CD1c-positive myeloid dendritic cell (primary cell): ENCODE results near the gene CCDC186.

Experiments used
- DNase-seq: peaks from one replicate; pipeline ENCODE4 v3.0.0-alpha.2; 2016; ENCODE audit errors: extremely low spot score

The CCDC186 gene

DNA sequence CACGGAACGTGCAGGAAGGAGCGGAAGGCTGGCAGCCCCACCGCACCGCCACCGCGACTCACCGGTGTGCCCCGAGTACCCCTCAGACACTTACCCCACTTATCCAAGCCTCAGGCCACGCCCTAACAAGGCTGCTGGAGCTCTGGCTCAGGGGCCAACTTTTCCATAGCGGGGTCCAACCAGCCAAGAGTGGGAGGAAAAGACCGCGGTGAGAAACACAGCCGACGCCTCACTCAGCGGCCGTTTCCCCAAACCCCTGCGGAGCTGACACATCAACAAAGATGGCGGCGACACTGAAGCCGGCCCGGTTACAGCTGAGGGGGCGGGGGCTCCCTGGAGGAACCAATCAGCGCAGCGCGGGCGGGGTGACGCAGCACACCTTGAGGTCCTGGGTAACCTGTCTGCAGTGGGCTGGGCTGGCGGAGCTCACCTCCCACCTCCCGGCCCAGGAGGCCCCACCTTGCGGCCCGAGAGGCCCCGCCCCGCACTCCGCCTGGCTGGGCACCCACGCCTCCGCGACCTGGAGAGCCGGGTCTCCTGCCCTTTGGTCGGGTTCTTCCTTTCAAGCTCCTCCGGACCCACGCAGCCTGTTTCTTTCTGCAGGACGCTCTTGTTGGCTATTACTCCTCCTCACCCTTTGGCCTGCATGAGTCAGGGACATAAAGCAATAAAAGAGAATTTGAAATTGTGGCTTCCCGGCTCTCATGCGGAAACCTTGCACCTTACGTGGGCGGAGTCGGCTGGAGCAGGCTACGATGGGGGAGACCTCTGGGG, at the start of gene CCDC186:
Gene CCDC186, minus strand, starts transcription at position 283 of the 774 bp plus-strand sequence. CDS start 10,935 bp downstream, outside the sequence.
- peak; percentile 97 for DNase-seq

- no peak for DNase-seq
Measured at GRCh38 chr10:114223066-114223465, 49.1 kb upstream of the CCDC186 start.

DNA sequence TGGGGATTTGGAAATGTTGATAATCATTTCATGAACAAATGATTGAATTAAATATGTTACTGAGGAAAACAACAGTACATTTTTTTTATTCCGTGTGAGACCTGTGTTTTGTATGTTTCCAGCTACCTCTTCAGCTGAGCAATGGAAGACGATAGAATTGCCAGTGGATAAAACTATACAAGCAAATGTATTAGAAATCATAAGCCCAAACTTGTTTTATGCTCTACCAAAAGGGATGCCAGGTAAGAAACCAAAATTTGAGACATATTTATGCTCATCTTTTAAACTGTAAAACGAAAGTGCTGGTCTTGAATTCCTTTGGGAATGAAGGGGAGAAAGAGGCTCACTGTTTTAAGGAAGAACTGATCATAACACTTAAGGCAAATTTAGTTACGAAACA, 47.2 kb upstream of the CCDC186 start:
- DNase-seq = no peak

DNA sequence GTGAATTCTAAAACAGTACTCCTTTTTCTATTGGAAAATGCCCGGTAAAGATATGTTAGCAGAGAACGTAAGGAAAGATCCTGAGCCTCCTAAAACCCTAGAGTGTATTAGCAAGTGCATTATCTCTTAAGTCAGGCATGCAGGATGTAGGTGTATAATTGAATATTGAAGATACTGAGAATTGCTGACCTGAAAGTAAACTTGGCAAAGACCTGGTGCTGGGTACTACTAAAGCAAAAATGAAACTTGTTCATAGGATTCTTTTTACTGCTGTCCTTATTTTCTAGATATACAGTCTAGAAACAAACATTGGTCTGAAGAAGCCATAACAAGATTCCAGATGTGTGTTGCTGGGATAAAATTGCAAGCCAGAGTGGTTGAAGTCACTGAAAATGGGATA, 46.3 kb upstream of the CCDC186 start:
- DNase-seq = no peak

DNA sequence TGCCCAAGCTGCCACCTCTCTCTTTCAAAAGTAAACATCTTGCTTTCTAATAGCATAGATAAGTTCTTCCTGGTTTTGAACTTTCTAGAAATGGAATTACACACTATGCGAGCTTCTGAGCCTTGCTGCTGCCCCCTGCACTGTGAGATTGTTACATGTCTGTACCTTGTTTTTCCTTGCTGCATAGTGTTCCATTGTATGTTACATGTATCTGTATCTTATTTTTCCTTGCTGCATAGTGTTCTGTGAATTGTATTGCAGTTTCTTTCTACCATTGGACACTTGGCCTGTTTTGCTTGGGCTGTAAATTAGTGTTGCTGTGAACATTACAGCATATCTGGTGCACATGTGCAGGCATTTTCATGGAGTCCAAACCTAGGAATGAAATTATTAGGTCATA, 41.0 kb upstream of the CCDC186 start:
- DNase-seq = no peak

DNA sequence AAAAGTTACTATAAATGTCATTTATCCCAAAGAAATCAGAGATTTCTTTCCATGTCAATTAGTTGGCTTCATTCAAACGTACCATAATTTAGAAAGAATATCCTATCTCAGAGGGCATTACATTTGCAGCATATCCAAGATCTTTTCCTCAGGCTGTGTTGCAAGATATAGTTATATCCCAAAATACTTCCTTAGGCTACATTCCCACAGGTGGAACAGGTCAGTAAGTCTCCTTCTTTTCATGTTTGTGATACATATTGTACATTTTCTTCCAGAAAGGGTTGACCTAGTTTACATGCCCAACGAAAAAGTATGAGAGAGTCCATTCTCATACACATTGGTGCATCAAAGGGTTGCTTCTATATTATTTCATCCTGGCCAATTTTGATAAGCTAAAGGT, 38.1 kb upstream of the CCDC186 start:
- no peak for DNase-seq

DNA sequence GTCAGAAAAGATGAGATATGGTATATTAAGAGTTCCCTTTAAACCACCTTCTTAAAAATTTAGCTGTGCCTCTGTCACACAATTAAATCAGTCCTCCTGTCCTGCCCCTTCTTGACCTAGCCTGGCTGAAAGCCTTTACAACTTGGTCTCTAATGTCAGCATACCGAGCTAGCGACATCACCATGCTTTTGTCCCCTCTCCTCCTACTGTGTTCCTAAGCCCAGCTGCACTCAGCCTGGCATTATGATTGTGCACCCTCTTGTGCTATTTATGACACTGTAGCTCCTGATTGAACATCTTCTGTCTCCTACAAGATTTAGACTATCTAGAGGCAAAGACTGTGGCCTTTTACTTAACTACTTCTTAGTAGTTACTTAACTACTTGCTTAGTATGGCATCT, 34.3 kb upstream of the CCDC186 start:
- no peak for DNase-seq

GRCh38 chr10:114207349-114207748, 33.3 kb upstream of the CCDC186 start:
- no peak for DNase-seq

DNA sequence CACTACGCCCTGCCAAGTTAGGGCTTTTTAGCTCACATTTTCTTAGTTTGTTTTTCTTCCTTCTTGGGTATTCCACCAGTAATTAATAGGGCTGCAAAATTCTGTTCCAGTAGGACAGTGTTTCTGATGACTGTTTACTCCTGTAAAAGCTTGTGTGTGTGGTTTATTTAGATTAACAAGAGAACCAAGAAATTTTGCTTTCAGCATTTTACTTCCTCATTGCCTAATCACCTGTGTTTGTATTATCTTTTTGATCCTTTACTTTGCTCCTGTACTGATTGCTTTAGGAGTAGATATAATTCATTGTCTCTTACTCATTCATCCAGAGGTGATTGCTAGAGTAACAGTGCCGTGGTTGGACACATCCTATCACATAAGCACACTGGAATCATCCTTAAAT, 32.9 kb upstream of the CCDC186 start:
- no peak for DNase-seq

DNA sequence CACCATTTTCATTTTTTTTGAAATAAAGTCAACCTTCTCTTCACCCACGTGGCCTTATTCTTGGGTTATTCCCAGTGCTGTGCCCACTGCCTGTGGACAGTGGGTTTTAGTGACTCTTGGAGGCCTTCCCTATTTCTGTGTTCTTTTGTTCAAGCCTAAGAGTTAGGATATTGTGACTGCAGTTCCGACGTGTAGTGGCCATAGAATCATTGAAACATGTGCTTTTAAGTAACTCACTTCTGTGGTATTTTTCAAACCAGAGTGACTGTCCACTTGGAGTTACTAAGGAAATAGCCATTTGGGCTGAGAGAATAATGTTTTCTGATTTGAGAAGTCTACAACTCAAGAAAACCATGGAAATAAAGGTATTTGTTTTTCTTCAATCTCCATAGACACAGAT, 28.8 kb upstream of the CCDC186 start:
- no peak for DNase-seq

- DNase-seq = no peak
Measured at GRCh38 chr10:114199239-114199638, 25.2 kb upstream of the CCDC186 start.

DNA sequence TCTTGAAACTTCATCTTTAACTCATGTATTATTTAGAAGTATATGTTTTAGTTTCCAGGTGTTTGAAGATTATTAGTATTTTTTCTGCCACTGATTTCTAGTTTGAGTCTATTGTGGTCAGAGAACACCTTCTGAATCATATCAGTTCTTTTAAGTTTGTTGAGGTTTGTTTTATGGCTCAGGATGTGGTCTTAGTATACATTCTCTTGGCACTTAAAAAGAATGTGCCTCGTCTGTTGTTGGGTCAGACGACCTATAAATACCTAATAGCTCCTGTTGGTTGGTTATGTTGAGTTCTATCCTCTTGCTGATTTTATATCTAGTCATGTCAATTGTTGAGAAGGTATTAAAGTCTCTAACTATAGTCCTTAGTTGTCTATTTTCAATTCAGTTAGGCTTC, 21.1 kb upstream of the CCDC186 start:
- DNase-seq = no peak

DNA sequence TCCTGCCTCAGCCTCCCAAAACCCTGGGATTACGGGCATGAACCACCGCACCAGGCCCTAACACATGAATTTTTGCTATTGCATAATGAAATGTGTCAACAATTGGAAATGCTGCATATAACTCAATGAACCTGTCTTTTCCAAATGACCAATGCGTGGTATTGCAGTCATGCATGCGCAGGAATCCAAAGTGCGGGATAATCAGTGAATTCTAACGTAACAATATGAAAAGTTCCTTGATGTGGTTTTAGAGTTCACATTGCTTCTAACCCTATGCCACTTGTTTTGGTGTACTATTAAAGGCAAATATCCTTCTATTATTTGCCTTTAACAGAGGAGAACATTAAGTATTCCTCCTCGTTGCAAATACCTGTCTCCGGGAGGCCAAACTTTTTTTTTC, 15.7 kb upstream of the CCDC186 start:
- no peak for DNase-seq

DNA sequence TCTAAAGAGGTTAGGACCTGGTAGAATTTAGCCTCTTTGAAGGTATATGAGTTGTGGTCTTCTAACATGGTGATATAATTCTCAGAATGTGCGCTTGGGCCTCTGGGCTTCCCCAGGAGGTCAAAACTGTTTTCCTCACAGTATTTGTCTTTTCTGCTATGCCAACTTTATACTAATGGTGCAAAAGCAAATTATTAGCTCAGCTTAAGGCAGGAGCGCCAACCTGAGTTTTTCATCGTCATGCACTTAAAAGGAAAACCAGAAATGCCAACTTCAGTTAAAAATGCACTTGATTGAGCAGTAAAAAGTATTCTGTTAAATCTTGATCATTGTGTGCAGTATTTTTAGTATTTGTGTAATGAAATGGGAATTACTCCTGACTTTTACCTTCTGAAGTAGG, 14.9 kb upstream of the CCDC186 start:
- no peak for DNase-seq

- DNase-seq = no peak
Measured at GRCh38 chr10:114188001-114188400, 14.0 kb upstream of the CCDC186 start.

GRCh38 chr10:114184276-114184675, 10.3 kb upstream of the CCDC186 start:
- no peak for DNase-seq

DNA sequence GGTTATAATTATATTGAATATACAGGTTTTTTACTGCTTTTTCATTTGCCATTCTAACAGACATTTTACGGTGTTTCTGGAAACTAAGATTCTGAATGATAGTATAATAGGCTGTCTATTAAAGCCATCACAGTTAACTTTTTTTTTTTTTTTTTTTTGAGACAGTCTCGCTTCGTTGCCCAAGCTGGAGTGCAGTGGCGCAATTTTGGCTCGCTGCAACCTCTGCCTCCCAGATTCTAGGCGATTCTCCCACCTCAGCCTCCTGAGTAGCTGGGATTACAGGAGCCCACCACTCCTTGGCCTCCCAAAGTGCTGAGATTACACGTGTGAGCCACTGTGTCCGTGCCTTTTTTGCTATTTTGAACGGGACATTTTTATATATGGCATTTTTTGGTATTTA, 9.6 kb upstream of the CCDC186 start:
- DNase-seq = no peak

- no peak for DNase-seq
Measured at GRCh38 chr10:114181971-114182370, 8.0 kb upstream of the CCDC186 start.

DNA sequence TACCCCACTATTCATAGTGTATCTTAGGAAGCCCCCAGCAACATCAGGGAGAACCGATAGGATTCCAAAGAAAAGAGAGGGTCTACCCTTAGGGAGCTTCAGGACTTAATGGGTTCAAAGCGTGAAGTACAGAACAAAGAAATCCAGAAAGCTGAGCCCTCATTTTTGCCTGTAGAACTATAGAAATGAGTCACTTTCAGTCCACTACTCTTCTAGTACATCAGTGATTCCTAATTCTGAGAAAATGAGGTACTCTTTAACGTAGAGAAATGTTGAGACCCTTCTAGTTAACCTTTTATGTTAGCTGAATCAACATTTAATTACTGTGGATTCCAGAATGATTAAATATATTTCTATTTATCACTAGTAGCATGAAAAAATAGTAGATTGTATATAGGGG, 6.9 kb upstream of the CCDC186 start:
- no peak for DNase-seq

DNA sequence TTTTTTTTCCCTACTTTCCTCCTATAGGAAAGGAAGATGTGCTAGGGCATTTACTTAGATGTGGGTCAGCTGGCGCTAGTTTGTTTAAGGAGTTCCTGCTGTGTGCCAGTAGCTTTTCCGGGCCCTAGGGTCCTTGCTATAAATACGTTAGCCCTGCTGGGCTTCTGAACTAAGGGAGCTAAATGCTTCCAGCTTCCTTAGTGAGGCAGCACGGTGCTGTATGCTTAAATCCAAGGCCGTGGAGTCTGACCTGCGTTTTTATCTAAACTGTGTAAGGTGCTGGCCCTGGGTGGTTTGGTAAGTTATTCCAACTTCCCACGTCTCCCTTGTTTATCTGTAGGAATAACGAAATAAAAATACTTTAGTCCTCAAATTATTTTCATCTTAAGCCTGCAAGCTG, 5.7 kb upstream of the CCDC186 start:
- no peak for DNase-seq

- DNase-seq = no peak
Measured at GRCh38 chr10:114179148-114179547, 5.1 kb upstream of the CCDC186 start, which contains the start of gene TDRD1. TSS of gene TDRD1 (plus strand) at chr10:114179353. CDS start at chr10:114187832, 8,479 bp downstream.

DNA sequence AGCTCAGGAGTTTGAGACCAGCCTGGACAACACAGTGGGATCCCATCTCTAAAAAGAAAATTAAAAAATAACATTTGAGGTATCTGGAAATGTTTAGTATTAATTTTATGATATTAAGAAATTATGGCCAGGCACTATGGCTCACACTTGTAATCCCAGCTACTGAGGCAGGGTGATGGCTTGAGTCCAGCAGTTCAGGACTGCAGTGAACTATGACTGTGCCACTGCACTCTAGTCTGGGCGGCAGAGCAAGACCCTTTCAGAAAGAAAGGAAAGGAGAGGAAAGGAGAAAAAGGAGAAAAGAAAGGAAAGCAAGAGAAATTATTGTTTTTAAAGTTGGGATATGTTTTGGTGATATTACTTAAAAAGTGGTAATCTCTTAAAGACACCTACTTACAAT, 2.5 kb upstream of the CCDC186 start:
- DNase-seq = no peak

GRCh38 chr10:114175667-114176066, 1.7 kb upstream of the CCDC186 start:
- no peak for DNase-seq

- DNase-seq = peak; percentile 81
Measured at GRCh38 chr10:114174695-114175188, 739 bp upstream of the CCDC186 start.
